ENCODE results near the gene JAK3. TPM values are rescaled to one million over a fixed set of nuclear protein-coding genes. Genes with fewer than 3 reads are reported as not detected.
"Not testable (repeated sequence)": the region's sequence is repeated elsewhere in the genome, so short reads cannot be mapped to it uniquely, and the experiment has no call there.

The JAK3 gene
- total RNA-seq, 1 donor from 2014 or later, result 0.79 TPM

DNA sequence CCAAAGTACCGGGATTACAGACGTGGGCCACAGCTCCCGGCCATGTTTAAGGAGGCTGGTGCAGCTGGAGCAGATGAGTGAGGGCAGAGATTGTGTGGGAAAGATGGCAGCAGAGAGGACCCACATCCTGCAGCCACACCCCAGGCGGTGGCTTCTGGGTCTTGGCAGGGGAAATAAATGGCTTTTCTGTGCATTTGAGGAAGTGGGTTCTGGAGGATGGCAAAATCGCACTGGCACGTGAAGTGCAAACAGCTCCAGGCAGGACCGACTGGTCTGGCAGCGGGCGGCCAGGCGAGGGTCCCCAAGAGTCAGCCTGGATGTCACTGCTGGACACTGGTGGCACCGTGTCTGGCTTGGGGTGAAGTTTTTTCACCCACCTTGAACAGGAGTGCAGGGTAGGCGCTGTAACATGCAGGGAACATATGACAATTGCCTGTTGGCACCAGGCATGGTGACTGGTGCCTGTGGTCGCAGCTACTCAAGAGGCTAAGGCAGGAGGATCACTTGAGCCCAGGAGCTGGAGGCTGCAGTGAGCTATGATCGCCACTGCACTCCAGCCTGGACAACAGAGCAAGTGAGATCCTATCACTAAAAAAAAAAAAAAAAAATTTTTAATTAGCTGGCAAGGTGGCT is 44.4 kb downstream of the JAK3 start:
- no peak for DNase-seq (ENCODE audit: low read depth in 2 of 2)

DNA sequence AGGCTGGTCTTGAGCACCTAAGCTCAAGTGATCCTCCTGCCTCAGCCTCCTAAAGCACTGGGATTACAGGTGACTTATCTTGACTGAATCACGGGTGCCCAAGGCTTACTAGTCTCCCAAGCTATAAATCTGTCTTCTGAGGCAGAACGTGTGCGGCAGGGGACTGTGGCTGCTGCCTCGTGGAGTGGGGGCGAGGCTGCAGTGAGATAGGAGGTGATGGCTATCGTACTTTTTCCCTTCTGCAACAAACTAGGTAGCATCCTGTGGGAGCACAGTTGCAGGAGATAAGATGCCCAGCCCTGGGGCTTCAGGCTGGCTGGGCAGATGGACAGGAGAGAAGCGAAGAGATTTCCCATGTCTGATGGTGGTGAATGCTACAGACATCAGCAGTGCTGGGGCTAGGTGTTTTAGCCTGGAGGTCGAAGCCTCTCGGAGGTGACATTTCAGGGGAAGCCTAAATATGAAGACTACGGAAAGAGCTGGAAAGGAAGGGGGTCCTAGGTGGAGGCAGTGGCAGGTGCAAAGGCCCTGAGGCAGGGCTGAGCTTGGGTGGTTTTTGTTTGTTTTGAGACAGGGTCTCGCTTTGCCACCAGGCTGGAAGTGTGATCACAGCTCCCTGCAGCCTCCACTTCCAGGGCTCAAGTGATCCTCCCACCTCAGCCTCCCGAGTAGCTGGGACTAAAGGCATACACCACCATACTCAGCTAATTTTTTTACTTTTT is 45.5 kb downstream of the JAK3 start:
- DNase-seq (ENCODE audit: low read depth in 2 of 2), result no peak

DNA sequence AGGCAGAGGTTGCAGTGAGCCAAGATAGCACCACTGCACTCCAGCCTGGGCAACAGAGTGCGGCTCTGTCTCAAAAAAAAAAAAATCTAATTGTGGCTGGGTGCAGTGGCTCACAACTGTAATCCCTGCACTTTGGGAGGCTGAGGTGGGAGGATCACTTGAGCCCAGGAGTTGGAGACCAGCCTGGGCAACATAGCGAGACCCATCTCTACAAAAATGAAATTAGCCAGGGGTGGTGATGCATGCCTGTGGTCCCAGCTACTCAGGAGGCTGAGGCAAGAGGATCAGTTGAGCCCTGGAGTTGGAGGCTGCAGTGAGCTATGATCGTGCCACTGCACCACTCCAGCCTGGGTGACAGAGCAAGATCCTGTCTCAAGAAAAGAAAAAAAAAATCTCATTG is 49.2 kb downstream of the JAK3 start:
- DNase-seq (ENCODE audit: low read depth in 2 of 2), result not testable (repeated sequence)

DNA sequence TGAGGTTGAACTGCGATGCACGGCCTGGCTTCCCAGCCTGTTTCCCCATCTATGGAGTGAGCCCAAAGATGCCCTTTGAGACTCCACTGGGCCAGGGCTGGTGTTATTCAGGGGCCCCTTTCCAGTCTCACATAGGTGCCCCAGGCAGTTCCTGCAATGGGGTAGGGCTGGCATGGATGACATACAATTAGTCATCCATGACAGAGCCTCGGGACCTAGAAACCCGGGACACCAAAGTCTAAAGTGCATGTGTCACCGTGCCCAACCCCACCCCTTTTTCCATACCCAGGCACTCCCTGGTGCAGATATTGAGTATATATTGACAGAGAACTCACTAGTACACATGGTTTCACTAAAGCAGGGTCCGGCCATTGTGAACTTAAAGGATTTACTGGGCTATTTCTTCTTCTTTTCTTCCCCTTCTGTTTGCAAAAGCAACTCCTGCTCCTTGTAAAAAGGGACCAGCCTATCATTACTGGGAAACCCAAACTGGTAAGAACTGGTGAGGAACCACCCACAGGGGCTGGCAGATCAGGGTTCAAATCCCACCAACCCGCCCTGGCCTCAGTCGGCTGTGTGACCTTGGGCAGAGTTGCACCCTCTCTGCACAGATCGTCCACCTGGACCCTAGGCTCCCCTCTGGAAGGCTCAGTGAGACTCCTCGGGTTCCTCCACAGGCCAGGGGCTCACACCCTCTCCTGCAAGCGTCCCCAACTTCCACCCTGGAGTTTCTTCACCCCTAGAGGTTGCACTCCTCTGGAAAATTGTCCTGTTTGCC is 50.2 kb downstream of the JAK3 start:
- no peak for DNase-seq (ENCODE audit: low read depth in 2 of 2)

DNA sequence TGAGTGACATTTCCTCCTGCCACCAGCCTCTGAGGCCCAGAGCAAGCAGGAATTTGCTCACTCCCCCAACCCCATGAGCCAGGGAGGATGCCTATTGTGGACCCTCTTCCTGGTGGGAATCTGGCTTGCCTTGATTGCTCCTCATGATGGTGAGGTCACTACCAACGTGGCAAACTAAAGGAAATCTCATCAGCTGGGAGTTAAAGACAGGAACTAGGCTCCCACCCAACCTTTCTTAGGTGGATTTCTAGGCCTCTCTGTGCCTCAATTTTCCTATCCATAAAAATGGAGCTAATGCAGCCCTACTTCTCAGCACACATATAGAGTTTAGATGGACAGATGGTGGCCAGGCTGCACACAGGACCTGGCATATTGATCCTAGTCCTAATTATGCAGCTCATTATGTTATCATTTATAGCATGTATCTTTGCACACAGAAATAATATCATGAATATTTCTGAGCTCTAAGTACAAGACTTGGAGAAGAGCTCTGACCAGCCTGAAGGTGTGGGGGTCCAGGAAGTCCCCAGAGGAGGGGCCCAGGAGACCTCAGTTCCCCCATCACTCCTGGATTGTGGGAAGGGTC is 50.9 kb downstream of the JAK3 start:
- DNase-seq (ENCODE audit: low read depth in 2 of 2), result no peak

DNA sequence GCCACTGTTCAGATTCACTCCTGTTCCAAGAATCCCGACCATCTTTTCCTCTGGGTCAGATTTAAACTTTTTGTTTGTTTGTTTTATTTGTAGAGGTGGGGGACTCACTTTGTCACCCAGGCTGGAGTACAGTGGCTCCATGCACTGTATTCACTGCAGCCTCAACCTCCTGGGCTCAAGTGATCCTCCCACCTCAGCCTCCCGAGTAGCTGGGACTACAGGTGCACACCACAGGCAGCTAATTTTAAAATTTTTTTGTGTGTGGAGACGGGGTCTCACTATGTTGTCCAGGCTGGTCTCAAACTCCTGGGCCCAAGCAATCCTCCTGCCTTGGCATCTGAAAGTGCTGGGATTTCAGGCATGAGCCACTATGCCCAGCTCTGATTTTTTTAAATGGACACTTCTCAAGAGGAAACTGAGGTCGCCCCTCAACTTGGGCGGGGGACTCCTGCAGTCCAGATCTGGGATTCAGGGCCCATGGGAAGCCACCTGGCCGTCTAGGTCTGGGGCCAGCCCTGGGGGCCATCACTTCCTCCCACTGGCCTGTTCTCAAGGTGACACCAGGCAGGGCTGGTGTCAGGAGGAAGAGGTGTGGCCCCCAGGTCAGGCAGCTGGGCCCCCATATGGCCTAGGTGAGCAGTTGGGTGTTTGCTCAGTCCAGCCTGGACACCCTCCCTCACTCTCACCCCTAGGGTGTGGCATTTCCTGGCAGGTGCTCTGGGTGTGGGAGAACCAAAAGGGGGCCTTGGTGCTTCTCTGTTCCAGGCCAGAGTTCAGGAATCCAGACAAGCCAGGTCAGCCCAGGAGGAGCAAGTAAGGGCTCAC is 51.6 kb downstream of the JAK3 start:
- DNase-seq (ENCODE audit: low read depth in 2 of 2), result no peak

DNA sequence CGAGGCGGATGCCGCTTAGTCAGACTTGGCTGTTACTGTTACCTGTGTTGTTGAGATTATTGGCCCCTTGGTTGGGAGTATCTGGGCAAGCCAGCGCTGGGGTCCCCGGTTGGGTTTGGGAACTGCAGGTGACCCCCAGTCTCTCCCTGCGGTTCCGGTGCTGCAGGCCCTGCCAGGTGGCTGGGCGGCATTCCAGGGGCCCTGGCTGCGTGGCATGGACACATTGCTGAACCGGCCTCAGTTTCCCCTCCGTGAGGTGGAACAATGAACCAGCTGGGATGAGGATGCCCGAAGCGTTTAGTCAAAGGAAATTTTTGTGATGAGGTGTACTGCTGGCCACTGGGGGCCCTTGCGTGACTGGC is 52.3 kb downstream of the JAK3 start:
- DNase-seq (ENCODE audit: low read depth in 2 of 2), result no peak

DNA sequence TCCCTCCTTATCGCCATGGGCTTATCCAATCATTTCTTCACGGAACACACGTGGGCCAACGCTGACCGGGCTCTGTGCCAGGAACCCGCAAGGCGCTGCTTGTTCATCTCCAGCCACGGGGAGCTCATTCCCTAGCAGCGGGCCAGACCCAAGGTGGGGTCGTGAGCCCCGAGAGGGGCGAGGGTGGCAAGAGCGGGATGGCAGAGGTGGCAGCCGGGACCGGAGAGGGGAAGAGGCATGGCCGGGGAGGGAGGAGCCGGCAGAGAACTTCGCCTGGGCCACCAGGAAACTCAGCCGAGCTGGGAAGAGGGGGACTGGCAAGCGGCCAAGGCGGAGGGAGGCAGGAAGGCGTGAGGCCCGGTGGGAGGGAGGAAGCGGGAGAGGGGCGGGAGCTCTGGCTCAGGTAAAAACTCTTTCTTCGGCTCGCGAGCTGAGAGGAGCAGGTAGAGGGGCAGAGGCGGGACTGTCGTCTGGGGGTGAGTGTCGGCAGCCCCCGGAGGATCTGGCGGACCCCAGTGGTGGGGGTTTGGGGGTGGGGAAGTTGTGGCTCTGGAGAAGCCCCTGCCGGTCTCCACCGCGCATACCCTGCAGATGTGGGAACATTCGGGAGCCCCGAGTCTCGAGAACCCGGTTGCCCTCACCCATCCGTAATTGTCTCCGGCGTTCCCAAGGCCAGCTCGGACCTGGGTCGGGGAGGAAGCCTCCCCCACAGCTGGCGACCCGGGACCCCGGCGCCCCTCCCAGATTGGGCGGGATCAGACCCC is 52.9 kb downstream of the JAK3 start, which contains the start of gene B3GNT3:
Gene B3GNT3 (plus strand): TSS at position 408 of the 764 bp plus-strand sequence. CDS start 12,670 bp downstream, outside the sequence.
- DNase-seq (ENCODE audit: low read depth in 2 of 2), result peak; percentile 16 to 56

DNA sequence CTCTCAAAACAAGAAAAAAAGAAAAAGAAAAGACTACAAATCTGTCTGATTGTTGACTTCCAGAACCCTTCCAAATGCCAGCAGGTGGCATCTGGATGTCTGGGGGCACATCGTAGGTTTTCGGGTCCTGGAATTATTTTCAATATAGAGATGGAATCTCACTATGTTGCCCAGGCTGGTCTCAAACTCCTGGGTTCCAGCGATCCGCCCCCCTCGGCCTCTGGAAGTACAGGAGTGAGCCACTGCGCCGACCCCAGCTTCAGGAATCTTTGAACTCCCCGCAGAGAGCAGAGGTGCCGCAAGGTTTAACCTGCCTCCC is 53.4 kb downstream of the JAK3 start:
- no peak for DNase-seq (ENCODE audit: low read depth in 2 of 2)

DNA sequence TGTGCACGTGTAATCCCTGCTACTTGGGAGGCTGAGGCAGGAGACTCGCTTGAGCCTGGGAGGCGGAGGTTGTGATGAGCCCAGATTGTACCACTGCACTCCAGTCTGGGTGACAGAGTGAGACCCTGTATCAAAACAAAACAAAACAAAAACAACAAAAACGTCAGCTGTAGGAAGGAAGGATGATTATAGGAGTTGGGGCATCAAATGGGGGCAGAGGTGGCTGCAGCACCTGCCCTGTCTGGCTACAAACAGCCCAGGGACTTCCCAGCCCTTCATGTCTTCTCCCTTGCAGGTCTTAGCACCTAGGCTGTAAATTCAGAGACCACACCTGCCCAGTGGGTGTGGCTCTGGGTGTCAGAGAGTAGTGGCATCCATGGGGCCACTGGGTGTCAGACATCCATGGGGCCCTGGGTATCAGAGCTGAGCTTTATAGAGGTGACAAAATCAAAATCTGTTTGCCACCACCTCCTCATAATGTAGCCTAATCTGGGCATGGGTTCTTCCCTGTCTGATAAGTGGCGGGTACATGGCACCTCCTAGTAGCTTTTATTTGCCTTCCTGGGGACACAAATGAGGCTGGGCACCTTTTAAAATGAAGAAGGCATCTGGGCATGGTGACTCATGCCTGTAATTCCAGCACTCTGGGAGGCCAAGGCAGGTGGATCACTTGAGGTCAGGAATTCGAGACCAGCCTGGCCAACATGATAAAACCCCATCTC is 57.6 kb downstream of the JAK3 start:
- no peak for DNase-seq (ENCODE audit: low read depth in 2 of 2)

DNA sequence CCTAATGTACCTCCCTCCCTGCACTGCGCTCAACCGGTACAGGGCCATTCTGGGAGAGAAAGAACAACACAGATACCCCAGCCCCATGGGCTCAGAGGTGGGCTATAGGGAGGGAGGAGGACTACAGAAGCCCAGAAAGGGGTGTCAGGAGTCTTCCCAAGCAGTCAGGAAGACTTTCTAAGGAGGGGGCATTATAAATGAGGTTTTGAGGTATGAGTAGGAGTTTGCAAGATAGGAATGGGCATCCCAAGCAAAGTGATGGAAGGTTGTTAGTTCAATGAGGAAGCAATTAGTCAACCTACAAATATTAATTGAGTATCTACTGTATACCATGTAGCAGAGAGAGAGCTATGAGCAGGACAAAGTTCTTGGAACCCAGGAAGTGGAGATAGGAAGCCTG is 59.1 kb downstream of the JAK3 start:
- DNase-seq (ENCODE audit: low read depth in 2 of 2), result no peak

DNA sequence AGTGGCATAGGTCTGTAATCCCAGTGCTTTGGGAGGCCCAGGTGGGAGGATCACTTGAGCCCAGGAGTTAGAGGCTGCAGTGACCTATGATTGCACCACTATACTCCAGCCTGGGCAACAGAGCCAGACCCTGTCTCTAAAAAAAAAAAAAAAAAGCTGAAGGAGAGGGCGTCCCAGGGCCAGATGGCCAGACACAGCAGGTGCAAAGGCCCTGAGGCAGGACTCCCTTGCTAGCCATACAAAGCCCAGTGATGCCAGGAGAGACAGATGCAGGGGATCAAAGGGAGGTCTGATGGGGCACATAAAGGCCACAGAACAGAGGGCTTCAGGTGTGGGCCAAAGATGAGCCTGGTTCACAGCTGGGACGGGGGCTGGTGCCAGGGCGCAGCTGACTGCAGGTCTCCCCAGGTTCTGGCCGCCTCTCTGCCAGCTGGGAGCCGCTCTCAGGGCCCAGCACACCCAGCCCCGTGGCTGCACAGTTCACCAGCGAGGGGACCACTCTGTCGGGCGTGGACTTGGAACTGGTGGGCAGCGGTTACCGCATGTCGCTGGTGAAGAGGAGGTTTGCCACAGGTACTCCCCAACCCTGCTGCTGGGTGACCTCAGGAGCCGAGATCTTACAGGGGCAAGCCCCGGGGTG is 60.4 kb downstream of the JAK3 start:
- DNase-seq (ENCODE audit: low read depth in 2 of 2), result no peak

DNA sequence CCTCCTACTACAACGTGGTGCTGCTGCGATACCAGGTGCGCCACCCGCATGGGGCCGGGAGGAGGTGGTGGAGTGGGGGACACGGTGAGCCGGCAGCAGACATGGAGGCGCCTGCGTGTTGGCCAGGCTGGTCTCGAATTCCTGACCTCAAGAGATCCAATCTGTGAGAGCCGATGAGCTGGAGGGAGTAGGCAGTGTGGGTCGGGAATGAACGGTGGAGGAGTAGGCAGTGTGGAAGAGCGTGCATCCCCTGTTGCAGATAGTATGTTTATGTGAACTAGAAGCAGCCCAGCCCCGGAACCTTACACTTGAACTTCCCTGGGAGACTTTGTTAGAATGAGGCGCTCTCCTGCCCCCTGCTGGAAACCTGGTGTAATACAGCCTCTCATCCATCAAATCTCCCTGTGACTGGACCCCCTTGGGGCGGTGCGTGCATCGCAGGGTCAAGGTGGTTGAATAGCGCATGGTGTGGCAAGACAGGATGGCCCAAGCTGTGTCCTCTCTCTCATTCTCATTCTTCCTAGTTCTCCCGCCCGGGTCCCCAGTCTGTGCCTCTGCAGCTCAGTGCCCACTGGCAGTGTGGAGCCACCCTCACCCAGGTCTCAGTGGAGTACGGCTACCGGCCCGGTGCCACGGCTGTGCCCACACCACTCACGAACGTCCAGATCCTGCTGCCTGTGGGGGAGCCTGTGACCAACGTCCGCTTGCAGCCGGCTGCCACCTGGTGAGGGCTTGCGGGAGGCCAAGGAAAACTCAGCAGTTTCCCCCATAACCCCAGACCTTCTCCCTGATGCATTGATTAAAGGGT is 63.4 kb downstream of the JAK3 start:
- peak; percentile 54 to 56 for DNase-seq (ENCODE audit: low read depth in 2 of 2)

DNA sequence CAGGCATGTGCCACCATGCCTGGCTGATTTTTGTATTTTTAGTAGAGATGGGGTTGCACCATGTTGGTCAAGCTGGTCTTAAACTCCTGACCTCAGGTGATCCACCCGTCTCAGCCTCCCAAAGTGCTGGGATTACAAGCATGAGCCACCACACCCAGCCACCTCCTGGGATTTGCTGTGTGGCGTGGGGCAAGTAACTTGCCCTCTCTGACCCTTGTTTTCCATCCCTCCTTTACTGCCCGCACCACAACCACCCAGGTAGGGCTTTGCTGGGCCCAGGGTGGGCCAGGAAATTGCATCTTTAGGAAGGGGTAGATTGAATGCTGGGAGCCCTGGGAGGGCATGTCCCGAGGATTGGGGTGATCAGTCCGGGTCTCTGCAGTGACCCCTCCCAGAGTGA is 64.1 kb downstream of the JAK3 start:
- not testable (repeated sequence) for DNase-seq (ENCODE audit: low read depth in 2 of 2)

DNA sequence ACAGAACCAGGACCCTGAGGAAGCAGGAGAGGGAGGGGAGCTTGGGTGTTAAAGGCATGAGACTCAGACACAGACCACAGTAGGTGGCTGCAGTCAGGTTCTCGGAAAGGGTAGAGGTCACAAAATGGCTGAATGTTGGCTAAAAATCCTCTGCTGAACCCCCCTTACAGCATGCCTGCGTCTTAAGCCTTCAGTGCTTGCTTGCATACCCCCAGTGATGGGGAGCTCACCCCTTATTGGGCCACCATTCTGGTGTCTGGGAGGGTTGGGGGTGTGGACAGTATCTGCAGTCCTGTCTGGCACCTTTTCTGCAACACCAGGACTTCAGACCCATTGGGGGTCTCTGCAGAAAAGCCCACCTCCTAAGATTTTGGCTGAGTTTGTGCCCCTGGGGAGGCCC is 67.0 kb downstream of the JAK3 start:
- no peak for DNase-seq (ENCODE audit: low read depth in 2 of 2)

DNA sequence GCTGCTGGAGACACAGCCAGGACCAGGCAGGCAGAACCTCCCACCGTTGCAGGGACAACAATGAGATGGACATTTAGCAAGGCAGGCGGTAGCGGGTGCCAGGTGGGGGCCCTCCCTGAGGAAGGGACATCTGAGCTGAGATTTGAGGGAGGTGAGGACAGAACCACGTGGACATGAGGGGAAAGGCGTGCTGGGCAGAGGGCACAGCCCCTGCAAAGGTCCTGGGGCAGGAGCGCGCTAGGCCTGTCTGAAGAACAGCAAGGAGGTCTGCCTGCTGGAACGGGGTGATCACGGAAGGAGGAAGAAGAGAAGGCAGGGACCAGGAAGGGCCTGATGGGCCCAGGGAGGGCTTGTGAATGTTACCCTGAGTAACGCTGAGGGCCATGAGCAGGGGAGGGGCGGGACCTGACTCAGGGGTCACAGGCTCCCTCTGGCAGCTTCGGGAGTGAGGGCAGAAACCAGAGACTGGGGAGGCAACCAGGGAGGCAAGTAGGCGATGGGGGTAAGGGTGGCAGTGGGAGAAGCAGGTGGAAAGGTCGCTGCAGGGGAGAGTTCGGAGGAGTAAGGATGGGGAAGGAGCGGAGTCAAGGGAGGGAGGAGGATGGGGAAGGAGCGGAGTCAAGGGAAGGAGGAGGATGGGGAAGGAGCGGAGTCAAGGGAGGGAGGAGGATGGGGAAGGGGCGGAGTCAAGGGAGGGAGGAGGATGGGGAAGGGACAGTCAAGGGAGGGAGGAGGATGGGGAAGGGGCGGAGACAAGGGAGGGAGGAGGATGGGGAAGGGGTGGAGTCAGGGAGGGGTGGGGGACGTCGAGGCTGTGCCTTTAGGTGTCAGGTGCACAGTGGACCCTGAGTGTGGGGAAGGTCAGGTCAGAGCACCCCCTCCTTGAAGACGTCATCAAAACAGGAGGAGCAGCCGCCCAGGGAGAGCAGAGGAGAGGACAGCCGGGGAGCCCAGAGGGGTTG is 68.5 kb downstream of the JAK3 start:
- DNase-seq (ENCODE audit: low read depth in 2 of 2), result no peak

DNA sequence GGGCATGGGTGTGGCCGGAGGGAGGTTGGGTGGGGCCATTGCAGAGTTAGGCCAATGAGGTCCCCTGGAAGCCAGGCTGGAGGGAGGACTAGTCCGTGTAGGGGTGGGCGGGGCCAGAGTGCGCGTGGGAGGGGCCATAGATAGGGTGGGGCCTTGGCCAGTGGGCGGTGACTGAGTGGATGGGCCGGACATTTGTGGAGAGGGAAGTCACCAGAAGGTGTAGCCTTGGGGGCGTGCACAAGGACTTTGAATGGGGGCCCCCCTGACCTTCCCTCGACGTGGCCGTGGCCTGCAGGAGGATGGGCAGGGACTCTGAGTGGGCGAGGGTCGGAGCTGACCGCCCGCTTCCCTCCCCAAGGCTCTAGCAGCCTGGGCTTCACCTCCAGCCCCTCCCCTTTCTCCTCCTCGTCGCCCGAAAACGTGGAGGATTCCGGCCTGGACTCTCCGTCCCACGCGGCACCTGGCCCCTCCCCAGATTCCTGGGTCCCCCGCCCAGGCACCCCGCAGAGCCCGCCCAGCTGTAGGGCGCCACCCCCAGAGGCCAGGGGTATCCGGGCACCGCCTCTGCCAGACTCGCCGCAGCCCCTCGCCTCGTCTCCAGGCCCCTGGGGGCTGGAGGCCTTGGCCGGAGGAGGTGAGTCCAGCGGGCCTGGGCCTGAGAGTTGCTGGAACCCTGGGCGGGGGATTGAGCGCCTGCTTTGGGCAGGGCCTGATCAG is 69.4 kb downstream of the JAK3 start:
- DNase-seq (ENCODE audit: low read depth in 2 of 2), result peak; percentile 39 to 69

Measured in lung microvascular endothelial cell (primary cell).